DOHH2 (cell line): ENCODE results near the gene RASA4B.

ENCODE experiments used
- H3F3A ChIP-seq: fragments of 200-600 bp; sonication (generic), shearing (Covaris generic); 2 replicates; pipeline ENCODE4 v1.6.0; 2016; ENCODE audit warnings: antibody characterized with exemption, mild to moderate bottlenecking; ENCODE audit not compliant: control insufficient read depth, insufficient read depth
- H3K27ac ChIP-seq: fragments of 200-600 bp; sonication (generic); 2 replicates; pipeline ENCODE4 v1.5.1; 2014; ENCODE audit warnings: low read depth, mild to moderate bottlenecking, low read length, moderate library complexity
- H3K27me3 ChIP-seq: fragments of 200-600 bp; sonication (generic); 2 replicates; pipeline ENCODE4 v1.6.1; 2014; ENCODE audit warnings: mild to moderate bottlenecking, low read length, mixed read lengths; ENCODE audit not compliant: control insufficient read depth
- H3K36me3 ChIP-seq: fragments of 200-600 bp; sonication (generic); 2 replicates; pipeline ENCODE4 v1.6.1; 2014; ENCODE audit warnings: mild to moderate bottlenecking, low read length, moderate library complexity, mixed read lengths; ENCODE audit not compliant: control insufficient read depth
- H3K4me1 ChIP-seq: fragments of 200-600 bp; sonication (generic); 2 replicates; pipeline ENCODE4 v1.6.1; 2014; ENCODE audit warnings: mild to moderate bottlenecking, low read length, mixed read lengths; ENCODE audit not compliant: control insufficient read depth
- H3K4me2 ChIP-seq: fragments of 200-600 bp; sonication (generic); 2 replicates; pipeline ENCODE4 v1.6.0; 2014; ENCODE audit warnings: mild to moderate bottlenecking, low read length, moderate library complexity
- H3K4me3 ChIP-seq: fragments of 200-600 bp; sonication (generic); 2 replicates; pipeline ENCODE4 v1.5.1; 2014; ENCODE audit warnings: mild to moderate bottlenecking, low read length, mixed read lengths
- H3K79me2 ChIP-seq: fragments of 200-600 bp; sonication (generic); 2 replicates; pipeline ENCODE4 v1.6.1; 2014; ENCODE audit warnings: mild to moderate bottlenecking, low read length, mixed read lengths; ENCODE audit not compliant: control insufficient read depth
- H3K9me2 ChIP-seq: fragments of 200-600 bp; sonication (generic); replicated peaks from 2 replicates; pipeline ENCODE4 v1.6.1; 2014; ENCODE audit warnings: mild to moderate bottlenecking, low read length, mixed read lengths; ENCODE audit not compliant: control insufficient read depth
- H3K9me3 ChIP-seq: fragments of 200-600 bp; sonication (generic); 2 replicates; pipeline ENCODE4 v1.6.1; 2014; ENCODE audit warnings: antibody characterized with exemption, low read length, mixed read lengths; ENCODE audit not compliant: control insufficient read depth, insufficient read depth
- H4K20me1 ChIP-seq: fragments of 200-600 bp; sonication (generic); 2 replicates; pipeline ENCODE4 v1.6.0; 2014; ENCODE audit warnings: low read depth, mild to moderate bottlenecking, antibody characterized with exemption, low read length, moderate library complexity; ENCODE audit not compliant: control insufficient read depth, insufficient read depth
- CTCF ChIP-seq: fragments of 200-600 bp; sonication (generic); IDR thresholded peaks from one replicate; pipeline ENCODE4 v1.5.1; 2014; ENCODE audit warnings: antibody characterized with exemption, mild to moderate bottlenecking, low read depth, low read length; ENCODE audit not compliant: poor library complexity, severe bottlenecking
- EZH2phosphoT487 ChIP-seq: fragments of 200-600 bp; sonication (generic); IDR thresholded peaks from 2 replicates; pipeline ENCODE4 v1.6.1; 2017; ENCODE audit warnings: borderline replicate concordance, mild to moderate bottlenecking, antibody characterized with exemption, low read length, moderate library complexity, mixed read lengths

The RASA4B gene

GRCh38 chr7:102434039-102434486, 83.5 kb downstream of the RASA4B start:
- Histone ChIP-seq H3K9me3 (no peaks in the 10 kb centered on the region), H3K4me2 (peak overlapping the region; percentile 93), H3K27ac (peak overlapping the region; percentile 76), H3K9me2 (no peaks in the 10 kb centered on the region), H3K36me3 (peaks cover 53% of the 10 kb centered on the region), H4K20me1 (no peaks in the 10 kb centered on the region; the same call in 1 of the 2 replicates), H3K27me3 (no peaks in the 10 kb centered on the region), H3F3A (peaks cover 24% of the 10 kb centered on the region), H3K4me3 (peak overlapping the region; percentile 78), H3K4me1 (peaks cover 83% of the 10 kb centered on the region), H3K79me2 (peaks cover 54% of the 10 kb centered on the region)
- no peak for TF ChIP-seq EZH2phosphoT487
- TF ChIP-seq CTCF, result no peak

GRCh38 chr7:102433219-102434038, 84.1 kb downstream of the RASA4B start, which contains the start of gene ORAI2:
ORAI2 (plus strand) TSS chr7:102433575; CDS start chr7:102438957, 5,382 bp downstream.
- Histone ChIP-seq H3K36me3 (peaks cover 48% of the 10 kb centered on the region), H4K20me1 (no peaks in the 10 kb centered on the region; the same call in 1 of the 2 replicates), H3K9me2 (no peaks in the 10 kb centered on the region), H3K4me3 (peak within 1 kb of the TSS; percentile 78), H3K9me3 (no peaks in the 10 kb centered on the region), H3K79me2 (peaks cover 48% of the 10 kb centered on the region), H3K4me2 (peak within 1 kb of the TSS; percentile 93), H3K4me1 (peaks cover 82% of the 10 kb centered on the region), H3F3A (peaks cover 24% of the 10 kb centered on the region), H3K27me3 (no peaks in the 10 kb centered on the region), H3K27ac (peak within 1 kb of the TSS; percentile 94)
- peak; percentile 30 for TF ChIP-seq CTCF
- no peak for TF ChIP-seq EZH2phosphoT487
